GM23338 (cell line): Measurements from ENCODE around the gene TFPI2. TPM values are rescaled to one million over a fixed set of nuclear protein-coding genes. Genes with fewer than 3 reads are reported as not detected.
"Not testable (repeated sequence)": the region's sequence is repeated elsewhere in the genome, so short reads cannot be mapped to it uniquely, and the experiment has no call there.

ENCODE experiments used
- ATAC-seq: fragments of 200-7000 bp; cut with Tn5 transposase; 3 replicates; pipeline ENCODE4 v1.9.1; 2020
- DNase-seq: peaks from one replicate; pipeline ENCODE4 v3.0.0-alpha.2; 2015; ENCODE audit warnings: low spot score
- H2AFZ ChIP-seq: fragments of 200-600 bp; sonication (generic); 2 replicates; pipeline ENCODE4 v1.8.0; 2016; ENCODE audit warnings: antibody characterized with exemption, mild to moderate bottlenecking, moderate library complexity
- H3F3A ChIP-seq: fragments of 200-600 bp; sonication (generic); replicated peaks from 2 replicates; pipeline ENCODE4 v1.8.0; 2017; ENCODE audit warnings: antibody characterized with exemption, mixed run types, low read depth
- H3K27ac ChIP-seq: fragments of 200-600 bp; sonication (generic); 2 replicates; pipeline ENCODE4 v1.6.1; 2016; ENCODE audit warnings: low read depth
- H3K27me3 ChIP-seq: fragments of 200-600 bp; sonication (generic); 2 replicates; pipeline ENCODE4 v1.8.0; 2016; ENCODE audit warnings: mild to moderate bottlenecking, mixed run types, moderate library complexity; ENCODE audit not compliant: insufficient read depth
- H3K36me3 ChIP-seq: fragments of 200-600 bp; sonication (generic); 2 replicates; pipeline ENCODE4 v1.8.0; 2016; ENCODE audit warnings: mild to moderate bottlenecking; ENCODE audit not compliant: insufficient read depth
- H3K4me1 ChIP-seq: fragments of 200-600 bp; sonication (generic); 2 replicates; pipeline ENCODE4 v1.8.0; 2016; ENCODE audit warnings: mild to moderate bottlenecking, moderate library complexity; ENCODE audit not compliant: insufficient read depth
- H3K4me2 ChIP-seq: fragments of 200-600 bp; sonication (generic); 2 replicates; pipeline ENCODE4 v1.7.1; 2017; ENCODE audit warnings: mixed run types
- H3K4me3 ChIP-seq: fragments of 200-600 bp; sonication (generic); 2 replicates; pipeline ENCODE4 v1.6.1; 2016; ENCODE audit warnings: mixed run types
- H3K79me2 ChIP-seq: fragments of 200-600 bp; sonication (generic); replicated peaks from 2 replicates; pipeline ENCODE4 v1.8.0; 2017; ENCODE audit warnings: mild to moderate bottlenecking; ENCODE audit not compliant: insufficient read depth
- H3K9me2 ChIP-seq: fragments of 200-600 bp; sonication (generic); 2 replicates; pipeline ENCODE4 v1.8.0; 2017; ENCODE audit not compliant: insufficient read depth
- H4K20me1 ChIP-seq: fragments of 200-600 bp; sonication (generic); replicated peaks from 2 replicates; pipeline ENCODE4 v1.8.0; 2017; ENCODE audit warnings: mild to moderate bottlenecking; ENCODE audit not compliant: insufficient read depth
- H3K27ac Mint-ChIP-seq: 2 replicates; pipeline ENCODE4 v1.8.0; 2020; ENCODE audit warnings: inconsistent platforms, mild to moderate bottlenecking, moderate library complexity, mixed read lengths
- H3K27me3 Mint-ChIP-seq: 3 replicates; pipeline ENCODE4 v1.8.0; 2022; ENCODE audit warnings: low read depth, mild to moderate bottlenecking, moderate library complexity, mixed read lengths, inconsistent platforms; ENCODE audit not compliant: insufficient read depth, poor library complexity
- H3K36me3 Mint-ChIP-seq: 3 replicates; pipeline ENCODE4 v1.8.0; 2021; ENCODE audit warnings: low read depth, mild to moderate bottlenecking, inconsistent platforms, moderate library complexity, mixed read lengths
- H3K4me1 Mint-ChIP-seq: 3 replicates; pipeline ENCODE4 v1.8.0; 2020; ENCODE audit warnings: mild to moderate bottlenecking, inconsistent platforms, mixed read lengths
- H3K4me3 Mint-ChIP-seq: 3 replicates; pipeline ENCODE4 v1.8.0; 2021; ENCODE audit warnings: moderate library complexity, mild to moderate bottlenecking, inconsistent platforms, mixed read lengths
- H3K9me3 Mint-ChIP-seq: 3 replicates; pipeline ENCODE4 v1.8.0; 2020; ENCODE audit warnings: moderate library complexity, mild to moderate bottlenecking, inconsistent platforms, mixed read lengths
- CTCF ChIP-seq, 2 experiments: fragments of 200-600 bp in 1 of 2; sonication (generic) in 1 of 2; conservative IDR thresholded peaks; 2 replicates each; pipeline versions ENCODE4 v1.5.1 to v1.6.1; 2016 to 2017; ENCODE audit warnings: antibody characterized with exemption in 2 of 2, low read depth in 2 of 2, mild to moderate bottlenecking in 2 of 2, moderate library complexity in 1 of 2
- ETS1 ChIP-seq: IDR thresholded peaks from 2 replicates; pipeline ENCODE4 v1.6.1; 2016; ENCODE audit warnings: antibody characterized with exemption
- JUNB ChIP-seq: IDR thresholded peaks from one replicate; pipeline ENCODE4 v1.6.1; 2016; ENCODE audit warnings: antibody characterized with exemption; ENCODE audit not compliant: unreplicated experiment
- NANOG ChIP-seq: IDR thresholded peaks from 2 replicates; pipeline ENCODE4 v1.6.1; 2016; ENCODE audit warnings: antibody characterized with exemption, borderline replicate concordance
- REST ChIP-seq: IDR thresholded peaks from one replicate; pipeline ENCODE4 v1.6.1; 2018; ENCODE audit warnings: antibody characterized with exemption; ENCODE audit not compliant: unreplicated experiment
- STAT1 ChIP-seq: IDR thresholded peaks from one replicate; pipeline ENCODE4 v1.6.1; 2016; ENCODE audit warnings: antibody characterized with exemption; ENCODE audit not compliant: unreplicated experiment
- ZNF331 ChIP-seq: fragments of 250-450 bp; sonication (Bioruptor Pico); IDR thresholded peaks from 2 replicates; pipeline ENCODE4 v1.5.0; 2020; ENCODE audit warnings: low read depth, mild to moderate bottlenecking, moderate library complexity
- ZNF462 ChIP-seq: fragments of 250-450 bp; sonication (Bioruptor Pico); IDR thresholded peaks from 2 replicates; pipeline ENCODE4 v1.5.0; 2020; ENCODE audit warnings: mild to moderate bottlenecking, moderate library complexity
- polyA plus RNA-seq: library from polyadenylated mRNA; unstranded; fragments of >200 nt; fragmentation: Nextera tagmentation; extraction: Ambion mirVana; gene quantifications from 2 replicates; pipeline ENCODE4 v1.2.1, GENCODE V29; 2016
- total RNA-seq: library from RNA; depleted of rRNA; stranded (reverse); fragments of >200 nt; shearing (Covaris generic); gene quantifications from 2 replicates; pipeline ENCODE4 v1.2.3, GENCODE V29; 2014

The TFPI2 gene
- total and polyA plus RNA-seq, 2 experiments from 2014 or later = 13.3 to 18.1 TPM

GRCh38 chr7:93920496-93921182 lies 30.1 kb upstream of the TFPI2 start:
- H3F3A ChIP-seq = no peaks in the 10 kb centered on the region
- H2AFZ ChIP-seq = peak overlapping the region; percentile 90; the same call in 1 of the 2 replicates
- H3K4me1 Mint-ChIP-seq = peaks cover 14% of the 10 kb centered on the region; the same call in 2 of the 3 replicates
- H3K79me2 ChIP-seq = no peaks in the 10 kb centered on the region
- no peaks in the 10 kb centered on the region for H3K9me3 Mint-ChIP-seq
- peaks cover 21% of the 10 kb centered on the region for H3K4me1 ChIP-seq
- no peaks in the 10 kb centered on the region for H3K36me3 Mint-ChIP-seq
- H4K20me1 ChIP-seq = no peaks in the 10 kb centered on the region
- no peaks in the 10 kb centered on the region for H3K36me3 ChIP-seq
- H3K4me3 ChIP-seq = peak overlapping the region; percentile 65; the same call in 1 of the 2 replicates
- peak; percentile 16; the same call in 1 of the 3 replicates for ATAC-seq
- no peak overlapping the region for H3K27ac Mint-ChIP-seq
- TF ChIP-seq NANOG (no peak), ZNF462 (no peak), ZNF331 (CRISPR knock-in tag) (no peak), REST (no peak), JUNB (no peak), STAT1 (no peak), CTCF (conservative IDR thresholded peaks at IDR 0.05; ENCODE audit: low read depth in 2 of 2) (no peak), ETS1 (no peak)
- H3K27ac ChIP-seq = no peak overlapping the region
- H3K9me2 ChIP-seq = no peaks in the 10 kb centered on the region
- no peaks in the 10 kb centered on the region for H3K27me3 Mint-ChIP-seq
- H3K4me2 ChIP-seq = peak overlapping the region; percentile 75
- H3K4me3 Mint-ChIP-seq = peak overlapping the region; percentile 68; the same call in 2 of the 3 replicates
- H3K27me3 ChIP-seq = peaks cover 6% of the 10 kb centered on the region; the same call in 1 of the 2 replicates
- peak; percentile 42 for DNase-seq

GRCh38 chr7:93916315-93916714 lies 25.8 kb upstream of the TFPI2 start:
- not testable (repeated sequence) for H3K9me2 ChIP-seq, ATAC-seq, H2AFZ ChIP-seq, H3K27me3 Mint-ChIP-seq, H4K20me1 ChIP-seq, H3K36me3 ChIP-seq, H3K4me3 ChIP-seq, H3K27ac Mint-ChIP-seq, H3K4me2 ChIP-seq, H3K27me3 ChIP-seq, H3F3A ChIP-seq, H3K27ac ChIP-seq, DNase-seq, H3K4me3 Mint-ChIP-seq, H3K36me3 Mint-ChIP-seq, H3K79me2 ChIP-seq, H3K9me3 Mint-ChIP-seq
- peaks cover 12% of the 10 kb centered on the region; the same call in 2 of the 3 replicates for H3K4me1 Mint-ChIP-seq
- peaks cover 11% of the 10 kb centered on the region for H3K4me1 ChIP-seq
